Common myeloid progenitor, CD34-positive (primary cell): ENCODE measurements around the gene ANKS1A.

Experiments
- CTCF ChIA-PET: fragments of 350-600 bp; sonication (Branson Sonifier 250); formaldehyde crosslinking; loops from one replicate; lab custom pipeline; 2021; ENCODE audit warnings: antibody characterized with exemption; lab: Charles Lee
- POLR2A ChIA-PET: fragments of 350-600 bp; sonication (Branson Sonifier 250); formaldehyde crosslinking; loops from one replicate; lab custom pipeline; 2021; ENCODE audit warnings: antibody characterized with exemption; lab: Charles Lee
- DNase-seq, 3 donors: peaks; one replicate each; pipeline versions ENCODE4 v3.0.0 to v3.0.0-alpha.2; 2013
- H3K27ac ChIP-seq, 2 experiments: 1 replicate in 1 of 2; 2 replicates in 1 of 2; pipeline ENCODE4 v1.7.0; 2013; ENCODE audit warnings: inconsistent platforms in 2 of 2, low read length in 2 of 2, mild to moderate bottlenecking in 2 of 2, low read depth in 1 of 2, moderate library complexity in 1 of 2; ENCODE audit not compliant: severe bottlenecking in 2 of 2, insufficient read depth in 1 of 2, poor library complexity in 1 of 2
- H3K27me3 ChIP-seq, 5 experiments: replicated peaks in 2 of 5; 1 replicate in 3 of 5; 2 replicates in 2 of 5; pipeline versions ENCODE4 v1.6.1 to v1.7.0; 2013; ENCODE audit warnings: low read length in 4 of 5, mild to moderate bottlenecking in 2 of 5, moderate library complexity in 2 of 5, inconsistent platforms in 1 of 5; ENCODE audit not compliant: insufficient read depth in 5 of 5, control insufficient read depth in 4 of 5
- H3K36me3 ChIP-seq, 4 experiments: 1 replicate in 2 of 4; 2 replicates in 2 of 4; pipeline versions ENCODE4 v1.6.1 to v1.7.0; 2013; ENCODE audit warnings: low read length in 3 of 4, control low read depth in 1 of 4, mild to moderate bottlenecking in 1 of 4; ENCODE audit not compliant: control insufficient read depth in 4 of 4, insufficient read depth in 4 of 4
- H3K4me1 ChIP-seq, 4 experiments: 1 replicate in 3 of 4; 2 replicates in 1 of 4; pipeline versions ENCODE4 v1.6.1 to v1.7.1; 2013; ENCODE audit warnings: low read length in 3 of 4, mild to moderate bottlenecking in 3 of 4, control low read depth in 1 of 4, inconsistent platforms in 1 of 4, moderate library complexity in 1 of 4; ENCODE audit not compliant: control insufficient read depth in 4 of 4, insufficient read depth in 4 of 4; ENCODE audit errors: control extremely low read depth in 1 of 4
- H3K4me3 ChIP-seq, 7 experiments: 1 replicate in 4 of 7; 2 replicates in 3 of 7; pipeline versions ENCODE4 v1.5.1 to v1.7.0; 2013; ENCODE audit warnings: mild to moderate bottlenecking in 7 of 7, low read length in 6 of 7, moderate library complexity in 6 of 7, inconsistent platforms in 2 of 7, low read depth in 2 of 7, control low read depth in 1 of 7; ENCODE audit not compliant: insufficient read depth in 4 of 7, control insufficient read depth in 1 of 7; ENCODE audit errors: extremely low read depth in 1 of 7
- H3K9me3 ChIP-seq, 5 experiments: 1 replicate in 4 of 5; 2 replicates in 1 of 5; pipeline versions ENCODE4 v1.6.1 to v1.7.1; 2013; ENCODE audit warnings: low read length in 4 of 5, mild to moderate bottlenecking in 2 of 5, inconsistent platforms in 1 of 5, low read depth in 1 of 5, moderate library complexity in 1 of 5; ENCODE audit not compliant: control insufficient read depth in 4 of 5, insufficient read depth in 2 of 5; ENCODE audit errors: control extremely low read depth in 1 of 5
- WGBS: methylation state at CpG from one replicate; pipeline ENCODE4 v1.1.5; 2013; ENCODE audit not compliant: insufficient coverage; 5-methylcytosine and 5-hydroxymethylcytosine counted together

ANKS1A gene

DNA sequence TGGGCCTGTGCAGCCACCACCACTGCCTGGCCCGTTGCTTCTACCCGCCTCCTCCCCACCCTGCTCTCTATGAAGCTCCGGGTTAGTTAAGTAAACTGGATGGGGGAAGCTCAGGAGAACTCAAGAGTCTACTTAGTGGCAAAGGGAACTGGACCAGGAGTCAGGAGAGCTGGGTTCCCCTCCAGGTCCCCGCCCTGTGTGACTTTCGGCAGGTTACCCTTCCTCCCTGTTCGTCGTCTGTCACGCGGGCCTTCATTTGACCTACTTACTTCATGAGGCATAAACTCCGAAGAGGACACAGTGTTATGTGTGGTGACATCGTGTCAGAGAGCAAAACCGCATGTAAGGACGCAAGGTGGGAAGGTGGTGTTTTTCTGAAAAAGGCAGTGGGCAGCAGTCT, 176.8 kb downstream of the ANKS1A start:
- CTCF ChIA-PET, result interaction anchor here (0.9 to 2.1 kb wide), 4 partner anchors 9 to 51 kb away, joined by 3 to 6 read pairs (median 3); no protein-coding TSS in a partner anchor
- no peak overlapping the region for H3K4me3 ChIP-seq
- peaks cover 0 to 25% (median 15%) of the 10 kb centered on the region in 4 experiments for H3K4me1 ChIP-seq
- H3K27me3 ChIP-seq, result no peaks in the 10 kb centered on the region
- H3K36me3 ChIP-seq, result peaks cover 0 to 31% (median 12%) of the 10 kb centered on the region in 4 experiments
- H3K9me3 ChIP-seq, result no peaks in the 10 kb centered on the region
- no peak for DNase-seq
- H3K27ac ChIP-seq, result no peak overlapping the region
- POLR2A ChIA-PET, result no interaction called here
- 82% methylated on average over 11 of the region's 13 CpGs for WGBS

GRCh38 chr6:35067234-35067633, 178.2 kb downstream of the ANKS1A start:
- Histone ChIP-seq H3K27me3 (no peaks in the 10 kb centered on the region), H3K9me3 (no peaks in the 10 kb centered on the region), H3K4me3 (no peak overlapping the region), H3K27ac (no peak overlapping the region), H3K4me1 (peaks cover 0 to 23% (median 13%) of the 10 kb centered on the region in 4 experiments), H3K36me3 (peaks cover 0 to 22% (median 13%) of the 10 kb centered on the region in 4 experiments)
- ChIA-PET POLR2A (no interaction called here), CTCF (interaction anchor here (1.3 kb wide), 1 partner anchor 53 kb away, joined by 3 read pairs; no protein-coding TSS in a partner anchor)
- DNase-seq, result no peak
- WGBS, result 97% methylated on average over 7 of the region's 11 CpGs

DNA sequence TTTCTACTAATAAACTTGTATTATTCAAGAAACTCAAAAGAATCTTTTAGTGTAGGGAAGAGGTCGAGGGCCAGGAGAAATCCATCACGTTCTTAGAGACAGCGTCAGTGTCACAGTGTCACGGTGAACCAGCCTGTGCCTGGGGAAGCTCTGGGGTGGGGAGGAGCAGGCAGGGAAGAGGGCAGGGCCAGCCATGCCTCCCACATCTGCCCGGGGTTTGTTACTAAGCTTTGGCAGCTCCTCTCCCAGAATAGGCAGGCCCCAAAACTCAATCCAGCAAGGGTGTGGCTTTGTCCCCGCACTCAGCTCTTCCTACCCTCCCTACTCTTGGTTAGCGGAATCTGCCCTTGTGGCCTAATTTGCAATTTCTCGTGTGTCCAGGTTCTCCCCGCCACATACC, 179.2 kb downstream of the ANKS1A start:
- Histone ChIP-seq H3K27me3 (no peaks in the 10 kb centered on the region), H3K9me3 (no peaks in the 10 kb centered on the region), H3K27ac (no peak overlapping the region), H3K4me3 (no peak overlapping the region), H3K4me1 (peaks cover 0 to 13% (median 5%) of the 10 kb centered on the region in 4 experiments), H3K36me3 (peaks cover 0 to 23% (median 19%) of the 10 kb centered on the region in 4 experiments)
- CTCF ChIA-PET, result interaction anchor here (1.0 kb wide), 1 partner anchor 83 kb away, joined by 3 read pairs; no protein-coding TSS in a partner anchor
- POLR2A ChIA-PET, result no interaction called here
- 95% methylated on average over 8 of the region's 9 CpGs for WGBS
- no peak for DNase-seq

- H3K36me3 ChIP-seq, result peaks cover 0 to 26% (median 19%) of the 10 kb centered on the region in 4 experiments
- WGBS, result 100% methylated on average over 6 of the region's 7 CpGs
- no peak overlapping the region for H3K4me3 ChIP-seq
- peaks cover 0 to 9% (median 2%) of the 10 kb centered on the region in 4 experiments for H3K4me1 ChIP-seq
- no peaks in the 10 kb centered on the region for H3K9me3 ChIP-seq
- DNase-seq, result no peak
- ChIA-PET POLR2A (no interaction called here), CTCF (interaction anchor here (1.0 kb wide), 1 partner anchor 83 kb away, joined by 3 read pairs; no protein-coding TSS in a partner anchor)
- no peaks in the 10 kb centered on the region for H3K27me3 ChIP-seq
- no peak overlapping the region for H3K27ac ChIP-seq
Measured at GRCh38 chr6:35068644-35069043, 179.6 kb downstream of the ANKS1A start.

DNA sequence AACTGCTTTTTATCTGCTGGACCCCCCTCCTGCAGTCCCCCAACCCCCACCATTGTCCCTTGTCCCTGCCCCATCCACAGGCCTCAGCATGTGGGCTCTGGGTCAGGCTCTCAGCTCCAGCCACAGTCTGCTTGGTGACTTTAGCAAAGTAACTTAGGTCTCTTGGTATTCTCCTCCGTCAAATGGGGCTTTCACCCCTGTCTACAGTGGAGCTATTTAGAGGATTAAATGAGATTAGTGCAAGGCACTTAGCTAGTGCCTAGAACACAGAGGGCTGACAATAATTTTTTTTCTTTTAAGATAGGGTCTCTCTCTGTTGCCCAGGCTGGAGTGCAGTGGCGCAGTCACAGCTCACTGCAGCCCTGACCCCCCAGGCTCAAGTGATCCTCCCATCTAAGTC, 180.2 kb downstream of the ANKS1A start:
- DNase-seq, result no peak
- Histone ChIP-seq H3K36me3 (peaks cover 0 to 27% (median 19%) of the 10 kb centered on the region in 4 experiments), H3K27ac (no peak overlapping the region), H3K9me3 (no peaks in the 10 kb centered on the region), H3K4me1 (peaks cover 0 to 3% (median 0%) of the 10 kb centered on the region in 4 experiments), H3K27me3 (no peaks in the 10 kb centered on the region), H3K4me3 (no peak overlapping the region)
- ChIA-PET POLR2A (no interaction called here), CTCF (no interaction called here)
- WGBS, result 100% methylated on average over 1 of the region's 2 CpGs

- H3K27ac ChIP-seq, result no peak overlapping the region
- H3K9me3 ChIP-seq, result no peaks in the 10 kb centered on the region
- ChIA-PET CTCF (interaction anchor here (1.0 kb wide), 1 partner anchor 37 kb away, joined by 3 read pairs; no protein-coding TSS in a partner anchor), POLR2A (interaction anchor here (0.6 kb wide), 1 partner anchor 58 kb away, joined by 3 read pairs; no protein-coding TSS in a partner anchor)
- H3K36me3 ChIP-seq, result peaks cover 0 to 23% (median 19%) of the 10 kb centered on the region in 4 experiments
- no peaks in the 10 kb centered on the region for H3K27me3 ChIP-seq
- 100% methylated on average over 2 of the region's 2 CpGs for WGBS
- H3K4me3 ChIP-seq, result no peak overlapping the region
- no peaks in the 10 kb centered on the region for H3K4me1 ChIP-seq
- no peak for DNase-seq
Measured at GRCh38 chr6:35070111-35070510, 181.1 kb downstream of the ANKS1A start.

DNA sequence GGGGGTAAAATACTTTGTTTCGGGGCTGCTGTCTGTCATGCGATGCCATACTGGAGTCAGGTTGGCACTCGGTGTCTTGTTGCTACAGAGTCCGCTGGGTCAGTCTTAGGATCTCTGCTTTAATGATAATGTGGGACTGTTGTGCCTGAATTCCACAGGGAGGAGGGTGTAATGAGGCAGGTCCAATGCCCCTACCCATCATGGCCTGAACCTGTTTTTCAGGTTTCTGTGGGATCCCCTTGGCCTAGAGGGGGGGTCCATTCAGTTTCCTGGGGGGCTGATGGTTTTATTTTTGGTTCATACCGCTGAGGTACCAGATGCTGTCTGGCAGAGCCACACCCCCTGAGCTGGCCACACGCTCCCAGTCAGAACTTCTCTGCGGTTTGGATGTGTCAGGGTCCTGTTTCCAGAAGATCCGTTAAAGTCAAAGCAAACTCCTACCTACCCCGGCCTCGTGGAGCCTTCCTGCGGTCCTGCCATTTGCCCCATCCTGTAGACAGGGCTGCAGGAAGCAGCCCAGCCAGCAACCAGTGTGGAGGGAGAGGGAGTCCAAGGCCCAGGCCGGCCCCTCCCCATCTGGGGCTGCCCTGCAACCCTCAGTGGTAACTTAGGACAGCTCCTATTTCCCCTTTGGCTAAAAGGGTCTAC, 182.4 kb downstream of the ANKS1A start:
- peaks cover 0 to 19% (median 15%) of the 10 kb centered on the region in 4 experiments for H3K36me3 ChIP-seq

More for the DNA sequence above, 182.4 kb downstream of the ANKS1A start:
- Histone ChIP-seq H3K4me3 (no peak overlapping the region), H3K4me1 (no peaks in the 10 kb centered on the region), H3K27me3 (no peaks in the 10 kb centered on the region), H3K27ac (no peak overlapping the region), H3K9me3 (no peaks in the 10 kb centered on the region)
- no peak for DNase-seq
- POLR2A ChIA-PET, result no interaction called here
- 89% methylated on average over 7 of the region's 12 CpGs for WGBS
- CTCF ChIA-PET, result no interaction called here
